Stimulated activated CD8-positive, alpha-beta memory T cell treated with anti-CD3 and anti-CD28 coated beads, Interleukin-15, amount 100 ng/mL, for 4 hours (primary cell): ENCODE data around the gene OBP2B.
"Not testable (repeated sequence)": the region's sequence is repeated elsewhere in the genome, so short reads cannot be mapped to it uniquely, and the experiment has no call there.

Experiments
- DNase-seq, 2 donors: peaks; one replicate each; pipeline ENCODE4 v3.0.0-alpha.2; 2020; ENCODE audit warnings: low read depth in 2 of 2

OBP2B gene

GRCh38 chr9:133221177-133221809, 12.2 kb upstream of the OBP2B start:
- DNase-seq: no peak

GRCh38 chr9:133218049-133218975, 9.3 kb upstream of the OBP2B start:
- not testable (repeated sequence) for DNase-seq

GRCh38 chr9:133217333-133217988, 8.4 kb upstream of the OBP2B start:
- not testable (repeated sequence) for DNase-seq

GRCh38 chr9:133214276-133214675, 5.2 kb upstream of the OBP2B start:
- not testable (repeated sequence) for DNase-seq

GRCh38 chr9:133210609-133211008, 1.6 kb upstream of the OBP2B start:
- DNase-seq: no peak

GRCh38 chr9:133210202-133210532, 1.1 kb upstream of the OBP2B start:
- DNase-seq: no peak

GRCh38 chr9:133209327-133210201, 514 bp upstream of the OBP2B start:
- DNase-seq: not testable (repeated sequence)

- DNase-seq: not testable (repeated sequence)
These were observed 725 bp downstream of the OBP2B start for GRCh38 chr9:133208171-133208879.

GRCh38 chr9:133207540-133208170, 1.4 kb downstream of the OBP2B start:
- no peak for DNase-seq

- DNase-seq: no peak
These were observed 2.0 kb downstream of the OBP2B start for GRCh38 chr9:133207021-133207531.

- DNase-seq: no peak
These were observed 2.8 kb downstream of the OBP2B start for GRCh38 chr9:133205996-133206931.

GRCh38 chr9:133205481-133205887, 3.6 kb downstream of the OBP2B start:
- not testable (repeated sequence) for DNase-seq

GRCh38 chr9:133204993-133205336, 4.1 kb downstream of the OBP2B start:
- no peak for DNase-seq

GRCh38 chr9:133204335-133204992, 4.6 kb downstream of the OBP2B start:
- DNase-seq: no peak

- DNase-seq: no peak
These were observed 5.5 kb downstream of the OBP2B start for GRCh38 chr9:133203506-133204075.

- DNase-seq: no peak
These were observed 6.2 kb downstream of the OBP2B start for GRCh38 chr9:133202688-133203453.

GRCh38 chr9:133202145-133202513, 6.9 kb downstream of the OBP2B start:
- DNase-seq: no peak
